Activated CD8-positive, alpha-beta memory T cell treated with anti-CD3 and anti-CD28 coated beads, Interleukin-2, amount 50 U/mL, for 48 hours (primary cell): ENCODE results near the gene AGAP1.

Source experiments
- DNase-seq: peaks from one replicate; pipeline ENCODE4 v3.0.0-alpha.2; 2020

AGAP1 gene

DNA sequence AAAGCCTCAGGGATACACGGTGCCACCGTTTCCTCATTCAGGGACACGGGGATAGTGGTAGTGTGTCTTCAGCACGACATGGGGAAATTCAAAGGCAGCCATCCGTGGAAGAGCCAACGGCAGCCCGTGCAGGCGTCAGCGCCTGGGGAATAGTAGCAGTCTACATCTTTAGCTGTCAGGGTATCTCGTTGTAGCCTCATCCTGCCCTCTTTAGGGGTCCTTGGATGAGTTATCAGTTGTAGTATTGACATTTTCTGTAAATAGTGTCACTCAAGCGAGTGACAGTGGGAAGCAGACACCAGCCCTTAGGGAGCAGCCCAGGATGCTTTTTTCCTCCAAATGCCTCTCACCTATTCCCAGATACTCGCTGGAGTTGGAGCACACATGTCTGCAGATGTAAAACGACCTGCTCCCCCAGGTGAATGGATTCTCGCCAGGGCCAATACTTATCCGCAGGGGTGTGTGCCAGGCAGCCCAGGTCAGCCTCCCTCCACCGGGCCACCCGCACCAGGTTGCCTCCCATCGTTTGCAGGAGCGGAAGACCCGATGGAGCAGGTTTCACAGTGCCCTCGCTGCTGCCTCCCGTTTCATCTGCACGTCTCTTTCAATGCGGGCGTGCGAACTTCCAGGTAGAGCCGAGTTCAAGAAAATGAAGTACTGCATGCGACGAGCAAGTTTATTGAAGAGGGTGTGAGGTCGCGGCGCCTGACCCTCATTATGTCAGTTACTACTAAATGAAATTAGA, 41.0 kb downstream of the AGAP1 start:
- DNase-seq, result no peak

- DNase-seq, result no peak
Measured at GRCh38 chr2:235535423-235536130, 41.7 kb downstream of the AGAP1 start.

- DNase-seq, result no peak
Measured at GRCh38 chr2:235536711-235537110, 42.9 kb downstream of the AGAP1 start.

DNA sequence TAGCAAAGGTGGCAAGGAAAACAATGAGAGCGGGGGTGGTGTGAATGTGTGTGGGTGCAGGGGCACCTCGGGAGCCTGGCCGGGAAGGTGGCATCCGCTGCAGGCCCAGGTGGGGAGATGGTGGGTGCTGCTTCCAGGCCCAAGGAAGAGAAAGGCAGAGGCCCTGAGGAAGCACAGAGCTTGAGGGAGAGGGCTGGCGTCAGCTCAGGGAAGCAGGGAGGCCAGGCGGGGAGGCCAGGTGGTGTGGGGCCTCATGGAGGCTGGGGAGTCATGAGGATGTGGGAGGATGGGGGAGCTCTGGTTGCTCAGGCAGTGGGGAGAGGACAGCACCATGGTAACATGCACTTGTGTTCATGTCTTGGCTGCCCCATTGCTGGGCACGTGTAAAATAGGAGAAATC, 43.3 kb downstream of the AGAP1 start:
- DNase-seq, result no peak

DNA sequence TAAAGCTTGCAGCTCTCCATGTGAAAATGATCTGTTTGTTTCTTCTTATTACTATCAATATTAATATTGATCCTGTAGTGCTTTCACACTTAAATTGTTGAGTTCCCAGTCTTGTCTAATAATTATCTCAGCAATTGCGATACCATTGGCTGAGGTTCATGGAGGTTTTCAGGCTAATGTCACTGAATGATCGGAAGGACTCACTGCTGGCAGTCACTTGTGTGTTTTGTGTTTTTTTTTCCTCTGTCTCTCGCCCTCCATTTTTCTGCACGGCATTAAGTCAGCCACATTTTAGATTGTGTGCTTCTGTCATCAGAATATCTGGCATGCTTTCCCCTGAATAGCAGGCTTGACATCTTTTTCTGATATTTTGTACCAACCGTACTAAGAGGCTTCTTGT, 43.7 kb downstream of the AGAP1 start:
- DNase-seq, result no peak

GRCh38 chr2:235538144-235538639, 44.3 kb downstream of the AGAP1 start:
- no peak for DNase-seq

- no peak for DNase-seq
Measured at GRCh38 chr2:235538981-235539380, 45.1 kb downstream of the AGAP1 start.

DNA sequence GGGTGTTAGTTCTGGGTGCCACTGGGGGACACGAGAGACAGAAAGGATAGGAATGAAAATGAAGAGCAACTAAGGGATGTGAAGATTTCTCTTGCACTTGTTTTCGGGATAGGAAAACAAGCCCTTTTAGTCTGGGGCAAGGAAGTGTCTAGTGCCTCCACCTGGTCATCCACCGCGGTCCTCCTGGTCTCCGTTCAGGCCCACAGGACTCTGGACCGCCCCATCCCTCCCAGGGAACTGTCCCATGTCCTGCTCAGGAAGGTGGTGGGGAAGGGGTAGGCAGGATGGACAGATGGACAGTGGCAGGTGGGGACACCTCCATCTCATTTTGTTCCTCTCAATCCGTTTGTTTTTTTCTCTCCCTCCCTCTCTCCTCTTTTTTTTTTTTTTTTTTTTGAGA, 45.9 kb downstream of the AGAP1 start:
- no peak for DNase-seq

DNA sequence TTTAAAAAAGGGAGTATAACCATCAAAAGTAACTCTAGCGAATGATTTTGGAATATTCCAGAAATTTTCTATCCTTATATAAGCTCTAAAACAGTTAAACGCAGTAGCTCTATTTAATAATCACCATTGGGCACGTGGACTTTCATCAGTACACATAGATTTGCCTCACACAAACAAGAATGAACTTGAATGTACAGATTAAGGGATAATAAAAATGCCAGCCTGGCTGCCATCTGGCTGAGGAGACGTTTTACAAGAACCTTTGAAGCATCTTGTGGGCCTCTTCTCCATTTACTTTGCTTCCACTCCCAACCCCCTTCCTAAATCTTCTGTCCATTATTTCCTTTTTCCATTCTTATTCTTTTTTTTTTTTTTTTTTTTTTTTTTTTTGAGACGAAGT, 47.2 kb downstream of the AGAP1 start:
- DNase-seq, result no peak

DNA sequence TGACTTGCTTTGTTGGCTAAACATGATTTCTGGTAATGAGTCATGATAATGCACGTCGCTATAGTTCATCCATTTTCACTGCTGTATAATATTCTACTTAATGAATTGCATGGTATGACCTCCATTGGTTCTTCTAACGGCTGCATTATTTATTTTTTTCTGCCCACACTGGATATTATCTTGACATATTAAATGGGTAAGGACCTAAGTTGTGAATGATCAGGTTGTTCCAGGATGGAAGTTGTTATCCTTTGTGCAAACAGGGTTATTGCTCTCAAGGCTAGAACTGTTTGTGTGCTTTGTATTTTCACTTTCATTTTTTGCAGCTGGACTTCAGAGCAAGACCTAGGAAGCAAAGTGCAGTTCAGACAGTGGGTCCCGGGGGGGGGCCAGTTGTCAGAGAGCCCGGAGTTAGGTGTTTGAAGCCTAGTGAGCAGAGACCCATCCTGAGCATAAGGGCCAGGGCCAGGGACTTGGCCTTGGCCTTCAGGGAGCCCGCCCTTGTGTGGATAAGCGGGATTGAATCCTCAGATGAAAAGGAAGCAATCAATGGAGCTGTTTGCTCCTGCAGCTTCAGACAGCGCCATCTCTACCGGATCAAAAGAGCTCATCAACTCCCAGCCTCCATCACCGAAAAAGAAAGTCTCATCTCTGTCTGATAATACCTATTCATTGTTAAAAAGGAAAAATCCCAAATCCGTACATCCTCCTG, 48.2 kb downstream of the AGAP1 start:
- no peak for DNase-seq

GRCh38 chr2:235542733-235543127, 48.9 kb downstream of the AGAP1 start:
- DNase-seq, result no peak

DNA sequence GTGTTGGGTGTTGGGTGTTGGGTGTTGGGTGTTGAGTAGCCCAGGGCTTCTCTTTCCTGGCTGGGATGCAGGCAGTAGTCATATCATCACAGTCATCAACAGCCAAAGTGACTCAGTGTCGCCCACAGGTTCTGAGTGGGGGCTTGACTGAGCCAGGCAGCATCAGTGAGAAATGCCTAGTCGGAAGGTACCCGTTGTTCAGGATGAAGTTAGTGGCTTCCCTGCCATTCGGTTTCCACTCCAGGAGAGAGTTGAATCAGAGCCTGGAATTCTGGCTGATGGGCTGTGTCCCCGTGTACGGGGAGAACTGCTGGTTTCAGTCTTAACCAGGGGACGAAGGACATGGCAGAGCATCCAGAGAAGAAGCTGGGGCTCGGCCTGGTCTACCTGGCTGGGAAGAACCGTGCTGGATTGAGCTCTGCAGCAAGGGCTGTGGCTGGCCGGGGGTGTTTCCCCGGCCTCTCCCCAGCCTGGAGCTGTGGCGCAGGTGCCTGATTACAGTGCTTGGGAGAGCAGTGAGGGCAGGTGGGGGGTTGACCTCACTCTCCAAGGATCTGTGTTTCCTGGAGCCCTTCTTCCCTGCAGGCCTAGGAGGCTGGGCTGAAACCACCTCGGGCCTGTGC, 49.4 kb downstream of the AGAP1 start:
- no peak for DNase-seq

DNA sequence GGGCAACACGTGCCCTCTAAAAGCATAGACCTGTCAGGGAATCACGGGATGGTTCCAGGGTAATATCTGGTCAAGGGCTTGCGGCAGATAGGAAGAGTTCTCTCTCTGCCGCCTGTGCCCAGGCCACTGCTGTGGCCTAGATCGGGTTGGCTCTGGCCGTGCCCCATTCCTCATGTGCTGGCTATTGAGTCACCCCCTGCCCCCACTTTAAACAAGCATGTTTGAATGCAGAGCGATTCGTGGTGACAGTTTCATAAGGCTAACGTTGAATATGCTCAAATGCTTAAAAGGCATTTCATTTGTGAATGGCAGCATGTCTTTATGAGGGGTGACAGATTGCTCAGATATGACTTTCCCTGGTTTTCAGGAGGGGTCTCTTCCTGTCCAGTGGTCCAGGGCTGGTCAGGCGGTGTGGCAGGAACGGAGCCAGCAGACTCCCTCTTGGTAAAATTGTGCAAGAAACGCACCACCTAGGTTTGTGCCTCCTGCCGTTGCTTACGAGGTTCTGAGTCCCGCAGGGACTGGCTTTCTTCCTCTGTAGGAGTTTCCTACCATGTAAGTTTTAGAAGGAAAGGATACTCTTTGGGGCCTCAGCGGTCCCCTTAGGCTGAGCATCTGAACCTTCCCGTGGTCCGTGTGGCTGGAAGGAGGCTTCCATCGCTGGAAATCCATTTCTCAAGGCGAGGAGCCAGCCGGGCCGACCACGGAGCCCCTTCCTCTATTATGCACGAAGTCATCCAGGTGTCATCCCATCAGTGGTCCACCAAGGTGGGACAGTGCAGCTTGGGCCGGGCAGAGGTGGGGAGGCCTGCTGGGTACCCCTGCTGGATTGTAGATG, 50.2 kb downstream of the AGAP1 start:
- no peak for DNase-seq

DNA sequence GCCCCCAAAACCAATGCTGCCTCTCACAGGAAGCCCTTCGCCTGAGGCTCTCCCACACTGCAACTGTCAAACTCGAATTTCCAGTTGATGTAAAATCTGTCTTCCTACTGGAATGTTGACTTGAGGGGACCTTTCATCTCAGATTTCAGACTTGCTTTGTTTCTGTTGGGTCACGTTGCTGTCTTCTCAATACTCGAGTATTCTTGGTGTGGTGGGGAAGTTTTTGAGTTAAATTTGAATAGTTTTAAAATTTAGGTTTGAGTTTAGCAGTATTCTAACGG, 50.8 kb downstream of the AGAP1 start:
- no peak for DNase-seq

GRCh38 chr2:235545339-235546150, 51.7 kb downstream of the AGAP1 start:
- no peak for DNase-seq

GRCh38 chr2:235546151-235546435, 52.2 kb downstream of the AGAP1 start:
- no peak for DNase-seq

- DNase-seq, result no peak
Measured at GRCh38 chr2:235546436-235546835, 52.6 kb downstream of the AGAP1 start.

DNA sequence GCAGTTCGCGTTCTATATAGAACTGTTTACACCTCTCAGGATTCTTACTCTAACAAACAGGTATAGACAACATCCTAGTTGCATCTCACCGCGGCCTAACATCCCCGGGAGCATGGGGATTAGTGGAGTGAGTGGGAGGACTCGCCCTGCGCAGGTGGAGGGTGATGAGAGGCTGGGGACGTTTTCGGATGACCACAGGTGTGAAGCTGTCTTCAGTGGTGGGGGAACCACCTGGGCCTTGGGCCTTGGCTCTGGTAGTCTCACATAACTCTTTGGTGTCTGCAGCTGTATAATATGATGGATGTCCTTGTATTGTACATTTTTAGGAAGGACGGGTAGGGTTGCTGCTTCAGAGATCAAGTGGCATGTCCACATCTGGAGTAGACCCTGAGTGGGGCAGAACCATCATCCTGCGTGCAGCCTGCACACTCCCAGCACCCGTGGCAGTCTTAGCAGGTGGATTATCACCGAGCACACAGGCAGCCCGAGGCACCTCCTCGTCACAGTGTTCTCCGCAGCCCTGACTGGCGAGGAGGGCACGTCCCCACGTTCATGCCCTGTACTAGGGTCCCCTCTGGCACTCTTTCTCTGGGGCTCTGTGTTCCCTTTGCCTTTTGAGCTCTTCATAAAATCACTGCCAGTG, 56.0 kb downstream of the AGAP1 start:
- DNase-seq, result no peak

GRCh38 chr2:235550378-235550760, 56.5 kb downstream of the AGAP1 start:
- DNase-seq, result no peak

- DNase-seq, result no peak
Measured at GRCh38 chr2:235550946-235551345, 57.1 kb downstream of the AGAP1 start.

- no peak for DNase-seq
Measured at GRCh38 chr2:235551965-235552364, 58.1 kb downstream of the AGAP1 start.

GRCh38 chr2:235552671-235553070, 58.8 kb downstream of the AGAP1 start:
- no peak for DNase-seq
